Endodermal cell (in vitro differentiated cells): Measurements from ENCODE around the gene SLC48A1. TPM values are rescaled to one million over a fixed set of nuclear protein-coding genes. Genes with fewer than 3 reads are reported as not detected.

ENCODE experiments used
- DNase-seq: peaks from one replicate; pipeline ENCODE4 v3.0.0-alpha.2; 2017
- H3K27ac ChIP-seq: 2 replicates; pipeline ENCODE4 v1.5.1; 2013; ENCODE audit warnings: mild to moderate bottlenecking, low read depth, low read length, moderate library complexity
- H3K27me3 ChIP-seq: 2 replicates; pipeline ENCODE4 v1.6.1; 2013; ENCODE audit warnings: mild to moderate bottlenecking, low read length, moderate library complexity; ENCODE audit not compliant: insufficient read depth, control insufficient read depth, poor library complexity, severe bottlenecking
- H3K36me3 ChIP-seq: 2 replicates; pipeline ENCODE4 v1.7.0; 2013; ENCODE audit warnings: mild to moderate bottlenecking, low read length, moderate library complexity; ENCODE audit not compliant: control insufficient read depth, insufficient read depth
- H3K4me1 ChIP-seq: one replicate; pipeline ENCODE4 v1.7.0; 2013; ENCODE audit warnings: low read length; ENCODE audit not compliant: control insufficient read depth, insufficient read depth
- H3K4me3 ChIP-seq: 2 replicates; pipeline ENCODE4 v1.5.1; 2013; ENCODE audit warnings: mild to moderate bottlenecking, low read length, moderate library complexity
- H3K9ac ChIP-seq: 2 replicates; pipeline ENCODE4 v1.6.1; 2013; ENCODE audit warnings: mild to moderate bottlenecking, low read length, moderate library complexity; ENCODE audit not compliant: poor library complexity, severe bottlenecking; ENCODE audit errors: extremely low read depth
- H3K9me3 ChIP-seq: 2 replicates; pipeline ENCODE4 v1.6.1; 2013; ENCODE audit warnings: mild to moderate bottlenecking, low read length, moderate library complexity; ENCODE audit not compliant: control insufficient read depth
- H3K27ac Mint-ChIP-seq: 2 replicates; pipeline ENCODE4 v1.8.0; 2020; ENCODE audit warnings: mixed read lengths
- H3K27me3 Mint-ChIP-seq: 2 replicates; pipeline ENCODE4 v1.8.0; 2021; ENCODE audit warnings: mild to moderate bottlenecking, mixed read lengths; ENCODE audit not compliant: insufficient read depth
- H3K36me3 Mint-ChIP-seq: 2 replicates; pipeline ENCODE4 v1.8.0; 2020; ENCODE audit warnings: low read depth, mixed read lengths
- H3K4me1 Mint-ChIP-seq: 2 replicates; pipeline ENCODE4 v1.8.0; 2020; ENCODE audit warnings: mixed read lengths
- H3K4me3 Mint-ChIP-seq: 2 replicates; pipeline ENCODE4 v1.8.0; 2020; ENCODE audit warnings: mild to moderate bottlenecking, moderate library complexity, mixed read lengths
- H3K9me3 Mint-ChIP-seq: 2 replicates; pipeline ENCODE4 v1.8.0; 2020; ENCODE audit warnings: mild to moderate bottlenecking, mixed read lengths
- WGBS, 2 experiments: methylation state at CpG; one replicate each; pipeline versions ENCODE4 v1.1.5 to v1.1.7; 2013; ENCODE audit warnings: missing lambda C conversion rate in 2 of 2, mixed read lengths in 1 of 2; ENCODE audit not compliant: insufficient coverage in 1 of 2, insufficient read length in 1 of 2; 5-methylcytosine and 5-hydroxymethylcytosine counted together
- total RNA-seq, 2 donors: library from RNA; stranded (reverse); fragmentation: NEBNext Ultra II Directional in 1 of 2; extraction: Animal tissue kit (Norgen Biotek cat#: 25700) in 1 of 2; gene quantifications; 2 replicates in 1 of 2; 3 replicates in 1 of 2; pipeline ENCODE4 v1.2.1, GENCODE V29; 2021
- TF ChIP-seq, protein P1 (sequence below): fragments of 200-600 bp; sonication (generic); conservative IDR thresholded peaks from 2 replicates; pipeline ENCODE4 v1.5.0; 2021; ENCODE audit warnings: antibody characterized with exemption, mild to moderate bottlenecking

The SLC48A1 gene
- total RNA-seq, 2 donors from 2014 or later, result 21.3 to 30.4 TPM

DNA sequence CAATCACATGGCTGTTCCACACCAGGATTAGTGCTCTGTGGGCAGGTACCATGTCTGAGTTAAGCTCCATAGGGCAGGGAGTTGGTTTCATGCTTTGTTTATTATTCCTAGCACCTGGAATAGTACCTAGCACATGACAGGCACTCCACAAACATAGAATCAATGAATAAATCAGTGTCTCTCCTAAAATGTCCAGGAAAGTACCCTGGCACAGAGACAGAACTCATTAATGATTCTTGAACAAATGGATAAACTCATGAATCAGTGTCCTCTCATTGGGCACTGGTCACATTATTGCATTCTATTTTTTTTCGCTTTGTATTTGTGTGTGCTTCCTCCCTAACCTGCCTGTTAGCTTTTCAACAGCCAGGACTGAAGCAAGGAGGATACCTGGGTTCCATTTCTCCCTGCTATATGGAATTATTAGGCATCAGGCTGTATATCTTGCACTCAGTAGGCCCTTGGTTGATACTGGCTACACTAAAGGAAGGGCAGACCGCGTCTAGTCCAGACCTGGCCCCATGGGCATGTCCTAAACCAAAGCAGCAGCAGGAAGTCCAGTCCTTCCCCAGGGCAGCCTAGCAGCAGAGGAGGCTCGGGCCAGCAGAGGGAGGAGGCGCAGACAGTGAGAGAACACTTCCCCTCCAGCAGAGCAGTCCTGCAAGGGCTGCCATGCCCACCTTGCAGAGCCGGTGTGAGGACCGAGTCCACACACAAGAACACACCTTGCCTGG, 28.3 kb downstream of the SLC48A1 start:
- DNase-seq, result no peak
- Histone ChIP-seq H3K36me3 (peaks cover 78% of the 10 kb centered on the region), H3K4me3 (no peak overlapping the region), H3K9me3 (no peaks in the 10 kb centered on the region), H3K27me3 (no peaks in the 10 kb centered on the region), H3K9ac (no peak overlapping the region), H3K27ac (no peak overlapping the region), H3K4me1 (peaks cover 3% of the 10 kb centered on the region)
- peak overlapping the region; percentile 13 for H3K27ac Mint-ChIP-seq
- H3K9me3 Mint-ChIP-seq, result no peaks in the 10 kb centered on the region
- H3K36me3 Mint-ChIP-seq, result peaks cover 39% of the 10 kb centered on the region
- H3K27me3 Mint-ChIP-seq, result no peaks in the 10 kb centered on the region
- TF ChIP-seq, protein P1, sequence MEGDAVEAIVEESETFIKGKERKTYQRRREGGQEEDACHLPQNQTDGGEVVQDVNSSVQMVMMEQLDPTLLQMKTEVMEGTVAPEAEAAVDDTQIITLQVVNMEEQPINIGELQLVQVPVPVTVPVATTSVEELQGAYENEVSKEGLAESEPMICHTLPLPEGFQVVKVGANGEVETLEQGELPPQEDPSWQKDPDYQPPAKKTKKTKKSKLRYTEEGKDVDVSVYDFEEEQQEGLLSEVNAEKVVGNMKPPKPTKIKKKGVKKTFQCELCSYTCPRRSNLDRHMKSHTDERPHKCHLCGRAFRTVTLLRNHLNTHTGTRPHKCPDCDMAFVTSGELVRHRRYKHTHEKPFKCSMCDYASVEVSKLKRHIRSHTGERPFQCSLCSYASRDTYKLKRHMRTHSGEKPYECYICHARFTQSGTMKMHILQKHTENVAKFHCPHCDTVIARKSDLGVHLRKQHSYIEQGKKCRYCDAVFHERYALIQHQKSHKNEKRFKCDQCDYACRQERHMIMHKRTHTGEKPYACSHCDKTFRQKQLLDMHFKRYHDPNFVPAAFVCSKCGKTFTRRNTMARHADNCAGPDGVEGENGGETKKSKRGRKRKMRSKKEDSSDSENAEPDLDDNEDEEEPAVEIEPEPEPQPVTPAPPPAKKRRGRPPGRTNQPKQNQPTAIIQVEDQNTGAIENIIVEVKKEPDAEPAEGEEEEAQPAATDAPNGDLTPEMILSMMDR, result no peak
- 94 to 98% methylated on average over 5 of the region's 7 CpGs for WGBS, 2 experiments
- H3K4me3 Mint-ChIP-seq, result no peak overlapping the region
- H3K4me1 Mint-ChIP-seq, result peaks cover 27% of the 10 kb centered on the region

DNA sequence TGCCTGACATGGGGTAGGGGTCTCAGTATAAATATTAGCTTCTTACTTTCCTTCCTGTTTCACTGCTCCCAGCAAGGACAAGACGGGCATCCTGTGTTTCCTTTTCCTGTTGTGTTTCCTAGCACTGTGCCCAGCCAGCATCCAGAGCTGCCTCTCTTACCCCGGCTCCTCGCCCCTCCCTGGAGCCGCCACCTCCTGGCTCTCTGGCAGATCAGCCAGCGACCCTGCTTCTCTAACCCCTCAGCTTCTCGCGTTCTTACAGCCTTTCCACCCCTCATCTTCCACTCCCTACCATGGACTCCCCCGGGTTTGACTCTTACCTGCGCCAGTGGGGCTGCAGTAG, 28.8 kb downstream of the SLC48A1 start:
- H3K4me3 Mint-ChIP-seq, result no peak overlapping the region
- H3K27me3 ChIP-seq, result no peaks in the 10 kb centered on the region
- H3K27ac Mint-ChIP-seq, result peak overlapping the region; percentile 48
- TF ChIP-seq, protein P1, result no peak
- peaks cover 39% of the 10 kb centered on the region for H3K36me3 Mint-ChIP-seq
- H3K4me1 Mint-ChIP-seq, result peaks cover 30% of the 10 kb centered on the region
- H3K36me3 ChIP-seq, result peaks cover 74% of the 10 kb centered on the region
- no peaks in the 10 kb centered on the region for H3K9me3 ChIP-seq
- peaks cover 5% of the 10 kb centered on the region for H3K4me1 ChIP-seq
- no peak overlapping the region for H3K4me3 ChIP-seq
- no peak for DNase-seq
- no peaks in the 10 kb centered on the region for H3K27me3 Mint-ChIP-seq
- 93 to 100% methylated on average over 3 to 9 of the region's 9 CpGs for WGBS, 2 experiments
- no peak overlapping the region for H3K27ac ChIP-seq
- H3K9ac ChIP-seq, result no peak overlapping the region
- no peaks in the 10 kb centered on the region for H3K9me3 Mint-ChIP-seq

DNA sequence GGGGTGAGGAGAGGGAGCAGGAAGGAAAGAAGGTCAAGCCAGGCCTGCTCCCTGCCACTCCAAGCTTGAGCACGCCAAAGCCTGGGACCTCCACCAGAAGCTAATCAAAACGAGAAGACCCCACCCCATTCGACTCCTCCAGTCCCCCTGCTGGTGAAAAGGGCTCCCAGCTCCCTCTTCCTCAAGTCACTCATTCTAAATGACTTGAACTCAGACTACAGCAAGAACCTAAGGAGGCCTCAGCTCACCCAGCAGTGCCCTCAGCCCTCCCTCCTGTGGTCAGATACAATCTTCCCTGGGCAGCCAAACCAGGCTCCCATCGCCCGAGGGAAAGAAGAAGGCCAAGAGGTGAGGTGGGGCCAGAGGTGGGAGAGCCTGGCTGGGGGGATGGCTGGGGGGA, 29.3 kb downstream of the SLC48A1 start:
- peaks cover 7% of the 10 kb centered on the region for H3K4me1 ChIP-seq
- H3K27me3 ChIP-seq, result no peaks in the 10 kb centered on the region
- no peak overlapping the region for H3K27ac ChIP-seq
- H3K9ac ChIP-seq, result no peak overlapping the region
- H3K4me3 ChIP-seq, result no peak overlapping the region
- H3K27ac Mint-ChIP-seq, result peak overlapping the region; percentile 48
- no peaks in the 10 kb centered on the region for H3K9me3 Mint-ChIP-seq
- H3K36me3 Mint-ChIP-seq, result peaks cover 35% of the 10 kb centered on the region
- H3K4me1 Mint-ChIP-seq, result peaks cover 34% of the 10 kb centered on the region
- WGBS, 2 experiments, result 71 to 80% methylated on average over 2 to 5 of the region's 5 CpGs
- TF ChIP-seq, protein P1, result peak; percentile 73
- no peak overlapping the region for H3K4me3 Mint-ChIP-seq
- DNase-seq, result peak; percentile 83
- H3K9me3 ChIP-seq, result no peaks in the 10 kb centered on the region
- H3K27me3 Mint-ChIP-seq, result no peaks in the 10 kb centered on the region
- peaks cover 72% of the 10 kb centered on the region for H3K36me3 ChIP-seq
